HepG2 (cell line): ENCODE measurements around the gene DAGLB. TPM values are rescaled to one million over a fixed set of nuclear protein-coding genes. Genes with fewer than 3 reads are reported as not detected.

Experiments
- AGO2 ChIP-seq: fragments of 200-400 bp; formaldehyde crosslinking; optimal IDR thresholded peaks from 2 replicates; pipeline ENCODE3; 2017; ENCODE audit warnings: mild to moderate bottlenecking, low read depth, low read length, moderate library complexity
- ARID3A ChIP-seq: IDR thresholded peaks from 2 replicates; pipeline ENCODE4 v1.6.1; 2012; ENCODE audit warnings: low read depth, low read length, improper control_type of control experiment
- BATF2 ChIP-seq: sonication (generic); formaldehyde crosslinking; IDR thresholded peaks from 2 replicates; pipeline ENCODE4 v1.8.0; 2022; ENCODE audit warnings: mild to moderate bottlenecking, missing genetic modification reagents, moderate library complexity
- DBP ChIP-seq: sonication (generic); formaldehyde crosslinking; IDR thresholded peaks from 2 replicates; pipeline ENCODE4 v1.4.0; 2020; ENCODE audit warnings: missing genetic modification reagents; ENCODE audit errors: not compliant biosample characterization
- EHMT2 ChIP-seq: fragments of 200-600 bp; sonication (generic); IDR thresholded peaks from 2 replicates; pipeline ENCODE4 v1.7.0; 2017; ENCODE audit warnings: antibody characterized with exemption, low read depth, low read length, borderline replicate concordance
- FOSL1 ChIP-seq: sonication (generic); formaldehyde crosslinking; IDR thresholded peaks from 2 replicates; pipeline ENCODE4 v1.9.0; 2021; ENCODE audit warnings: missing genetic modification reagents, borderline replicate concordance
- GTF3A ChIP-seq: sonication (generic); formaldehyde crosslinking; conservative IDR thresholded peaks from 2 replicates; pipeline ENCODE4 v1.4.0; 2020; ENCODE audit warnings: mild to moderate bottlenecking, missing genetic modification reagents
- HCFC1 ChIP-seq: fragments of 150-350 bp; IDR thresholded peaks from 2 replicates; pipeline ENCODE4 v1.6.1; 2014; ENCODE audit warnings: low read depth, low read length
- HES4 ChIP-seq: sonication (generic); formaldehyde crosslinking; IDR thresholded peaks from 2 replicates; pipeline ENCODE4 v1.9.0; 2021; ENCODE audit warnings: mild to moderate bottlenecking, missing genetic modification reagents, borderline replicate concordance
- HIVEP1 ChIP-seq: sonication (generic); formaldehyde crosslinking; IDR thresholded peaks from 2 replicates; pipeline ENCODE4 v1.4.0; 2020; ENCODE audit warnings: mild to moderate bottlenecking, missing genetic modification reagents
- HOXA7 ChIP-seq: sonication (generic); formaldehyde crosslinking; IDR thresholded peaks from 2 replicates; pipeline ENCODE4 v1.8.1; 2022; ENCODE audit warnings: mild to moderate bottlenecking, missing genetic modification reagents, moderate library complexity
- KDM3A ChIP-seq: IDR thresholded peaks from 2 replicates; pipeline ENCODE4 v1.6.1; 2018; ENCODE audit warnings: low read depth, missing compliant biosample characterization
- KLF13 ChIP-seq: sonication (generic); formaldehyde crosslinking; IDR thresholded peaks from 2 replicates; pipeline ENCODE4 v1.4.0; 2020; ENCODE audit warnings: mild to moderate bottlenecking, missing genetic modification reagents
- MYC ChIP-seq: sonication (generic); formaldehyde crosslinking; IDR thresholded peaks from 2 replicates; pipeline ENCODE4 v1.9.0; 2021; ENCODE audit warnings: missing genetic modification reagents, borderline replicate concordance
- NFIB ChIP-seq: sonication (generic); formaldehyde crosslinking; IDR thresholded peaks from 2 replicates; pipeline ENCODE4 v1.9.0; 2021; ENCODE audit warnings: missing genetic modification reagents, mild to moderate bottlenecking, borderline replicate concordance
- NKX3-1 ChIP-seq: sonication (generic); formaldehyde crosslinking; IDR thresholded peaks from 2 replicates; pipeline ENCODE4 v1.5.0; 2020; ENCODE audit warnings: missing genetic modification reagents
- PPARG ChIP-seq: conservative IDR thresholded peaks from 2 replicates; pipeline ENCODE4 v1.6.1; 2016; ENCODE audit warnings: missing biosample characterization, missing genetic modification reagents
- RAD21 ChIP-seq: fragments of 450-650 bp; formaldehyde crosslinking; IDR thresholded peaks from 2 replicates; pipeline ENCODE4 v1.5.0; 2020; ENCODE audit warnings: mild to moderate bottlenecking
- RFX3 ChIP-seq: IDR thresholded peaks from 2 replicates; pipeline ENCODE4 v1.6.1; 2016; ENCODE audit warnings: missing biosample characterization, missing genetic modification reagents
- THAP11 ChIP-seq: IDR thresholded peaks from 2 replicates; pipeline ENCODE4 v1.6.1; 2016; ENCODE audit warnings: missing biosample characterization, missing genetic modification reagents
- ZBTB42 ChIP-seq: sonication (generic); formaldehyde crosslinking; IDR thresholded peaks from 2 replicates; pipeline ENCODE4 v1.5.0; 2020; ENCODE audit warnings: mild to moderate bottlenecking, missing genetic modification reagents
- ZFP37 ChIP-seq: sonication (generic); formaldehyde crosslinking; IDR thresholded peaks from 2 replicates; pipeline ENCODE4 v1.4.0; 2020; ENCODE audit warnings: missing genetic modification reagents, borderline replicate concordance
- ZFY ChIP-seq: sonication (generic); formaldehyde crosslinking; IDR thresholded peaks from 2 replicates; pipeline ENCODE4 v1.4.0; 2020; ENCODE audit warnings: missing genetic modification reagents
- ZKSCAN5 ChIP-seq: sonication (generic); formaldehyde crosslinking; IDR thresholded peaks from 2 replicates; pipeline ENCODE4 v1.5.1; 2020; ENCODE audit warnings: mild to moderate bottlenecking, missing genetic modification reagents
- ZNF235 ChIP-seq: sonication (generic); formaldehyde crosslinking; IDR thresholded peaks from 2 replicates; pipeline ENCODE4 v1.8.1; 2023; ENCODE audit warnings: mild to moderate bottlenecking, missing genetic modification reagents, borderline replicate concordance
- ZNF251 ChIP-seq: sonication (generic); formaldehyde crosslinking; IDR thresholded peaks from 2 replicates; pipeline ENCODE4 v1.9.0; 2021; ENCODE audit warnings: mild to moderate bottlenecking, missing genetic modification reagents
- ZNF282 ChIP-seq: fragments of 450-650 bp; IDR thresholded peaks from 2 replicates; pipeline ENCODE4 v1.6.1; 2018; ENCODE audit not compliant: partially characterized antibody
- ZNF543 ChIP-seq: sonication (generic); formaldehyde crosslinking; IDR thresholded peaks from 2 replicates; pipeline ENCODE4 v1.4.0; 2020; ENCODE audit warnings: mild to moderate bottlenecking, missing genetic modification reagents
- ZNF564 ChIP-seq: sonication (generic); formaldehyde crosslinking; IDR thresholded peaks from 2 replicates; pipeline ENCODE4 v1.8.1; 2023; ENCODE audit warnings: mild to moderate bottlenecking, missing genetic modification reagents
- ZSCAN30 ChIP-seq: sonication (generic); formaldehyde crosslinking; IDR thresholded peaks from 2 replicates; pipeline ENCODE4 v1.5.0; 2020; ENCODE audit warnings: mild to moderate bottlenecking, missing genetic modification reagents
- polyA plus RNA-seq, 8 experiments: library from polyadenylated mRNA; depleted of rRNA in 3 of 8; stranded (reverse) in 7 of 8; unstranded in 1 of 8; fragments of >200 nt; fragmentation: Illumina TruSeq in 4 of 8; extraction: Trizol in 4 of 8; gene quantifications; 2 replicates each; pipeline versions ENCODE4 v1.2.1 to v1.2.3, GENCODE V29; 2011 to 2016; ENCODE audit warnings: low read depth in 4 of 8, missing spikeins in 1 of 8, mixed read lengths in 1 of 8; ENCODE audit not compliant: insufficient read depth in 1 of 8
- total RNA-seq, 5 experiments: library from RNA; depleted of rRNA; stranded (reverse); fragments of >200 nt; fragmentation: Illumina TruSeq; extraction: Trizol; gene quantifications; 2 replicates each; pipeline ENCODE4 v1.2.3, GENCODE V29; 2016; ENCODE audit warnings: low read depth in 1 of 5

The DAGLB gene
- total and polyA plus RNA-seq, 2 of the 13 experiments (the other 11 are each of a cell fraction or from before 2014, with no cell fraction given) = 7.9 to 9.8 TPM

DNA sequence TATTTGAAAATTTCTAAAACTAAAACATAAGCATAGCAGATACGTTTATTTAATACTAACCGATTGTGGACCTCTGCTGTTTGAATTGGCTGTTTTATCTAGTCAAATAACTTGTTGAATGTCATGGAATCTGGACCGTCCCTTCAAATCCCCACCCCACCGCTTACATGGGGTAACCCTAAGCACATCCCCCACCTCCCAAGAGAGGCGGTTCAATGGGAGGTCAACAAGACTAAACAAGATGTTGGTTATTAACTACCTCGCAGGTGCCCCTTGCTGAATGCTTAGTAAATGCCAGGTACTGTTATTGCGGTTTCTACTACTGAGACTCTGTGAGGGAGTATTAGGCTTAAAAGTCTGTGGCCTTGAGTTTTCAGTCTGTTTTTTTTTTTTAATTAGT lies 70.9 kb downstream of the DAGLB start (continued):
- no peak for TF ChIP-seq BATF2 (CRISPR knock-in tag)
- no peak for TF ChIP-seq NFIB (CRISPR knock-in tag)
- TF ChIP-seq RAD21 (CRISPR knock-in tag) = no peak
- peak; percentile 31; the same call in 1 of the 2 replicates for TF ChIP-seq THAP11 (CRISPR knock-in tag)
- TF ChIP-seq ZFY (CRISPR knock-in tag) = no peak
- no peak for TF ChIP-seq ZNF543 (CRISPR knock-in tag)
- TF ChIP-seq MYC (CRISPR knock-in tag) = no peak
- no peak for TF ChIP-seq DBP (CRISPR knock-in tag)
- no peak for TF ChIP-seq ZFP37 (CRISPR knock-in tag)
- no peak for TF ChIP-seq HES4 (CRISPR knock-in tag)
- TF ChIP-seq HCFC1 = no peak
- no peak for TF ChIP-seq ZBTB42 (CRISPR knock-in tag)
- TF ChIP-seq RFX3 (CRISPR knock-in tag) = no peak
- no peak for TF ChIP-seq HOXA7 (CRISPR knock-in tag)
- TF ChIP-seq HIVEP1 (CRISPR knock-in tag) = no peak
- TF ChIP-seq ARID3A = peak; percentile 24; the same call in 1 of the 2 replicates
- TF ChIP-seq ZNF235 = no peak
- TF ChIP-seq PPARG (CRISPR knock-in tag) = 0 out of 2 replicates have a peak, but pooled peaks have one; percentile 13
- TF ChIP-seq EHMT2 = no peak
- no peak for TF ChIP-seq KDM3A (CRISPR knock-in tag)
- TF ChIP-seq NKX3-1 = no peak
- TF ChIP-seq FOSL1 = no peak
- no peak for TF ChIP-seq GTF3A (CRISPR knock-in tag)
- TF ChIP-seq ZNF282 = no peak
- no peak for TF ChIP-seq ZNF251
- TF ChIP-seq ZKSCAN5 (CRISPR knock-in tag) = no peak
- no peak for TF ChIP-seq ZSCAN30
- TF ChIP-seq ZNF564 (CRISPR knock-in tag) = no peak
- no peak for TF ChIP-seq AGO2
- TF ChIP-seq KLF13 = no peak
